Activated CD8-positive, alpha-beta memory T cell treated with anti-CD3 and anti-CD28 coated beads for 1 hour (primary cell): Measurements from ENCODE around the gene AHDC1.

Experiments used
- DNase-seq, 2 donors: peaks; one replicate each; pipeline ENCODE4 v3.0.0-alpha.2; 2020; ENCODE audit warnings: low read depth in 1 of 2; ENCODE audit errors: extremely low read depth in 1 of 2

AHDC1 gene

GRCh38 chr1:27615346-27616192 lies 11.6 kb upstream of the AHDC1 start:
- DNase-seq: no peak

- DNase-seq: no peak
Observed at GRCh38 chr1:27614625-27615344, 10.8 kb upstream of the AHDC1 start.

DNA sequence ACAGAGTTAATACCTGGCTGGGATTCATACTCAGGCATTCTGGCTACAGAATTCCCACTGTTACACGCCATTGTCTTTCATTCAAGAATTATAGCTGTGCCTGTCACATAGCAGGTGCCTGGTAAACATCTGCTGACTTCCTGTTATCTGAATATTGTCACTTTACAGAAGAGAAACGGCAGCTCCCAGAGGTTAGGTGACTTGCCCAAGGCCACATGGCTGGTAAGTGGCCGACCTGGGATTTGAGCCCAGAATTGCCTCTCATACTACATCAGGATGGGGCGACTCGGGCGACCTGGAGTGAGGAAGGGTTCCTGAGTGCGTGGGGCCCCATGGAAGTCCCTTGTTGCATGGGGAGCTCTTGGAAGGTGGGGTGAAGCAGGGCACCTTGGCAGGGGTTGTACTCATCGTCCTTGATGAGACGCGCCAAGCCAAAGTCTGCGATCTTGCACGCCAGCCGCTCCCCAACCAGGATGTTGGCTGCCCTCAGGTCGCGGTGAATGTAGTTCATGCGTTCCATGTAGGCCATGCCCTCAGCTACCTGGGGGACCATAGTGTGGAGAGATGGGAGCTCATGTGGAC lies 10.2 kb upstream of the AHDC1 start:
- DNase-seq: no peak

GRCh38 chr1:27612718-27613117 lies 8.8 kb upstream of the AHDC1 start:
- DNase-seq: no peak

GRCh38 chr1:27611450-27611849 lies 7.5 kb upstream of the AHDC1 start:
- DNase-seq: no peak

GRCh38 chr1:27609618-27610240 lies 5.8 kb upstream of the AHDC1 start:
- no peak for DNase-seq

DNA sequence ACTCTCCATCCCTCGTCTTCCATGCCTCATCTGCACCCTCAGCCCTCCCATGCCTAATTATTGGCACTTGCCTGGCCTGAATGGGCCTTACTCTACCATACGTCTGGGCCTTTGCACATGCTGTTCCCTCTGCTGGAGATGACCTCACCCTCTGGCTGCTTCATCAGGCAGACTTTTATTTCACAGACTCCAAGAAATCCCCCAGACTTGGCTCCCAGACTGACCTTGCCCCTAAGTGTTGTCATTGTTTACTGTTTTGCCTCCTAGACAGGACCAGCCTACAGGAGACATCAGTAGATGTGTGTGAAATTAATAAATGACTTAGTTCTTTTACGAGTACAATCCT lies 5.2 kb upstream of the AHDC1 start:
- DNase-seq: no peak

GRCh38 chr1:27607239-27607804 lies 3.4 kb upstream of the AHDC1 start:
- no peak for DNase-seq

DNA sequence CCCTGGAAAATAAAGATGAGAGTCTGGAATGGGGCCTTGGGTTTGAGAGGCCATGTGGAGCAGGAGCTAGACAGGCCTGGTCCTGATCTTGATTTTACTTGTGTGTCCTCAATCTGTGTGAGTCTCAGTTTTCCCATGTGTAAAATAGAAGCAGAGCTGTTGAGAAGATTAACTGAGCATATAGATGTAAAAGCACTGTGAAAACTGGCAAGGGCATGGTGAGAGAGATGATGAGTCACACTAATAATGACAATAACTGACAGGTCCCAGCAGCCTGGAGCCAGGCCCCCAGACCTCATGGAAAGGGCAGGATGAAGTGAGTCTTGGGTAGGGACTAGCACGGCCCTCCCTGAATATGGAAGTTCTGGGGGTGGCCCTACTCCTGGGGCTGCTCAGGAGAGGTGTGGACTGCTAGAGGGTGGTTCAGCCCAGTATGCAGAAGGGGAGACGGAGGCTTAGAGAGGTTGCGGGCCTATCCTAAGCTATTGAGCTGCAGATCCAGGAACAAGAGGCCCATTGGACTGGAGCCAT lies 2.8 kb upstream of the AHDC1 start:
- DNase-seq: no peak

- peak in 1 of 2 donors; percentile 29 for DNase-seq
Observed at GRCh38 chr1:27605796-27606707, 2.1 kb upstream of the AHDC1 start.

DNA sequence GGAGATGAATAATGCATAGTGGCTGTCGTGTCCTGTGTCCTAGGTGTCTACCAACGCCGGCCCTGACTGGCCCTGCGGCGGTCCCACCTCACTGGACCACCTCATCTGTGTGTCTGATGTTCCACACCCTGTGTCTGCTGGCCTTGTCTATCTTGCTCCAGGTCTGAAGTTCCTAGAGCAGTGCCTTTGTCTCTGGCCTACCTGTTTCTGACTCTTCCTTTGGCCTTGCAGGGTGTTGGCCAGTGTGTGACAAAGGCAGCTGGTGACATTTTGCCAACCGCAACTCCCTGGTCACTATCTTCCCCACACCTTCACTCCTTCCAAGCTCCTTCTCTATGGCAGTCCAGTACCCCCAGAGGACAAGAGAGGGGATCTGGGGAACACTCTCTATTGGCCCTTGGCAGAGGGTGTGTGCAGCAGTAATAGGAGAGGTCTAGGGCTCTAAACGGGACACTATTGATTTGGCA lies 1.4 kb upstream of the AHDC1 start:
- DNase-seq: no peak

DNA sequence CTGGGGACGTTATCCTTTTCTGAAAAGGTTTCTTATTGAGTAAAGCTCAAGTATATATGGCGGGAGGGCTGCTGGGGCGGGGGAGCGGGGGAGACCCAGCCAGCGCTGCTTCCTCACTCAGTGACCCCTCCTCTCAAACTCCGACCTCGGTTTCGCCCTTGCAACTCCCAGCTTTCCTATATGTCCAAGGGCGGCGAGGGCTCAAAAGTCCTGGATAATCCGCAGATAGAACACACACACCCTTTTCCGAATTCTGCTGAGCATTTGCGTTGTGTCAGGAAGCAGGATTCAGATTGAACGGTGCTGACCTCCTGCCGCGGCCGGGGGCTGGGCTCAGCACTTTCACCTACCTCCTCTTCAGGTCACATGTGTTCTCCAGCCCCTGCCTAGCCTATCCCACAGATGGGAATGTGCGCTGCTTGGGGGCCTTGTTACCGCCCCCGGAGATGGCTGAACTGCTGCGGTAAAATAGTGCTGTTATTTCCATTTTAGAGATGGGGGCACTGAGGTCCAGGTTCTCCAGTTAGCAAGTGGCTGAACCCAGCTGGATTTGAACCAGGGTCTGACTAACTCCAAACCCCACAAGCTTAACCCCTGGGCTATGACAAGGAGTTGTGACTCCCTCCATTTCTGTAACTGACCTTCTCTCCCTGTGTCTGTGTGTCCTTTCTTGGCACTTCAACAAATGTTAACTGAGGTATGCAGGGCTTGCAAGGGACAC lies 795 bp upstream of the AHDC1 start:
- DNase-seq: no peak

DNA sequence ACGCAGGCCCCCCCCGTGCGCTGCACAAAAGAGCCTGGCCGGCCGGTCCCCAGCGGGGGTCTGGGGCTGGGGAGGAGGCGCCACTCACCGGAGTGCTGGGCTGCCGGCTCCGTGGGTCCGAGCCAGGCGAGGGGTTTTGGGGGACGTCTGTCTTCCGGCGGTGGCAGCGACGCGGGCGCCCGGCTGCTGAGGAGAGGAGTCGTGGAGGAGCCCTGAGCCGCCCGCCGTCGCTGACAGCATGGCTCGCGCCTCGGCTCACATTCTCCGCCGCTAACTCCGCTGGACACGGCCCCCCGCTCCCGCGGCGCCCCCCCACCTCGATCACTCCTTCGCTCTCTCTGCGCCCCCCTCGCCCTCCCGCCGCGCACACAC lies 649 bp downstream of the AHDC1 start:
- DNase-seq: no peak

- peak in 1 of 2 donors; percentile 19 for DNase-seq
Observed at GRCh38 chr1:27602462-27603308, 1.3 kb downstream of the AHDC1 start.

- DNase-seq: no peak
Observed at GRCh38 chr1:27601771-27602461, 2.0 kb downstream of the AHDC1 start.

DNA sequence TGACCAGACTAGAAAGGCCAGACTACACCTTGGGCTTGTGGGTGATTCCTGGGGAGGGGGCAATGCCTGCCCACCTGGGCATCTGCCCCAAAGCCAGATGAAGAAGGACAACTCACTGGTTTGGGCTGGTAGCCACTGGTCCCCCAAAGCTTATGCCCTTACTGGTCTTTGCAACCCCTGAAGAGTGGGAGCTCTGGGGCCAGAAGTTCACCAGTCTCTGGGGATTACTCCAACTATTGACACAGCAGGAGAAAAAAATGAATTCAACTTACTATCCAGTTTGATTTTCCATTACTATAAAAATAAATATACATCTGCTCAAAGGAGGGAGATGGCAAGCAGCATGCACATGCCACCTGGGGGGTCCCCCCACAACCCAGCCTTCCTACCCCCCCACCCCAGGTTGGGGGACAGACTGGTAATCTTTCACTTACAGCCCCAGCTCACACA lies 2.6 kb downstream of the AHDC1 start:
- no peak for DNase-seq

DNA sequence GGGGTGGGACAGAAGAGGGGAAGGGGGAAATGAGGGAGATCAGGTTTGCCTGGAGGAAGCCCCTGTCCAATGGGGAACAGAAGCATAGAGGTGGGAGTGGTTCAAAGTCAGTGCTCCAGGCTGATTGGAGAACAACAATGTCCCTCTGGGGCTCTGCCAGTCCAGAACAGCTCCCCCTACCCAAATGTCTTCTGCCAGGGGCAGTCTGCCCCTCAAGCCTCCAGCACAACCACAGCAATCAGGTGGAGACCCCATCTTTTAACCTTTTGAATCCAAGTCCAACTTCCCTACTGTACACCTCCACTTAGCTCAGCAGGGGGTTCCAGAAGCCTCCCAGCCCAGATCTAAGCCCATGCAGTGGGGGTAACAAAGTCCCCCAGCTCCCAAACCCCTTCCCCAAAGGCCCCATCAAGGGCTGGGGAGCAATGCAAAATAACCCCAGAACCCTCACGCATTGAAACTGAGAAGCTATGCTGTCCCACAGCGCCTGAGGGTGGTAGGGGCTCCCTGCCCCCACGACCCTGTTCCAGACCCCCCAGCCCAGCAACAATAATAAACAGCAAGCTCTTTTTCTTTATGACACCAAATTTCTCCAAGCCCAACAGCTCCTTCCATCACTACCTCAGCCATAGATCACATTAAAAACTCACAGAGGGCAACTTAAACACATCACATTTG lies 3.3 kb downstream of the AHDC1 start:
- no peak for DNase-seq
